Activated CD4-positive, CD25-positive, alpha-beta regulatory T cell treated with anti-CD3 and anti-CD28 coated beads, Interleukin-2, amount 50 U/mL, for 16 hours (primary cell): Measurements from ENCODE around the gene COL18A1.

ENCODE experiments used
- DNase-seq: peaks from one replicate; pipeline ENCODE4 v3.0.0-alpha.2; 2020; ENCODE audit warnings: low read depth, low spot score

The COL18A1 gene

DNA sequence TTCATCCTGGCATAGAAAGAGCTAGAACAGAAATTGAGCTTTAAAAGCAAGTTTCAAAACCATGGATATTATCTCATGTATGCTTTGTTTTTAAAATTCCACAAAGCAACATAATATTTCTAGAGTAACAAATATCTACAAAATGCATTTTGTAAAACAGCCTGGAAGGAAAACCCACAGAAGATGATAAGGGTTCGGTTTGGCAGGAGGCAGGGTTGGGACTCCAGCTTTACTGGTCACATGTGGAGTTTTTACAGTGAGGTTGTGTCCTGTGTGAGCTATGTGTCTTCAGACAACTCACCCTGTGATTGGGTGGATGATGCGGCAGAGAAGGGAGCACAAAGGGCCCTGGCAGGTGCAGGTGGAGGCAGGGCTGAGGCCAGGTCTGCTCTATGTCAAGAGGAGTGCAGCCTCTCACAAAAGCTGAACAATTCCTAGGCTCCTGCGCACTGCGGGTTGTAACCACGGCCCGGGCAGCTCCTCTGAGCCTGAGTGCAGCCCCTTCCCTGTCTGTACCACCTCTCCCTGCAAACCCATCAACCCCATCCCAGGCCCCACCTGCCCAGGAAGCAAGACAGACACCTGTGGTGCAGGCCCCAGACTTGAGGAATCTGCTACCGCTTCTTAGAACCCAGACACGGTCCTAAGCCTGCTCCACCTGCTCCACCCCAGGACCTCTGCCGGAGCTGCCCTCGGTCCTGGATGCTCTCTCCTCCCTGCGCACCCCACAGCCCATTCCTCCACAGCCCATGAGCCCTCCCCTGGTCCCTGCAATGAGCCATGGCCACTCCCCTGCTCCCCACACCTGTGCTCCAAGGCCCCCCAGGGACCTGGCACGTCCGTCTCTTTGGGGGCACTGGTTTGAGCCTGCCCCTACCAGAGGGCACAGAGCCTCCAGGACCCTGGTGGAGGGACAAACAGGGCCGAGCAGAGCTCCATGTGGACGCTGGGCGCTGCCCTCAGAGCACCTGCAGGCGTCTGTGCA lies 2.8 kb upstream of the COL18A1 start:
- DNase-seq, result no peak

DNA sequence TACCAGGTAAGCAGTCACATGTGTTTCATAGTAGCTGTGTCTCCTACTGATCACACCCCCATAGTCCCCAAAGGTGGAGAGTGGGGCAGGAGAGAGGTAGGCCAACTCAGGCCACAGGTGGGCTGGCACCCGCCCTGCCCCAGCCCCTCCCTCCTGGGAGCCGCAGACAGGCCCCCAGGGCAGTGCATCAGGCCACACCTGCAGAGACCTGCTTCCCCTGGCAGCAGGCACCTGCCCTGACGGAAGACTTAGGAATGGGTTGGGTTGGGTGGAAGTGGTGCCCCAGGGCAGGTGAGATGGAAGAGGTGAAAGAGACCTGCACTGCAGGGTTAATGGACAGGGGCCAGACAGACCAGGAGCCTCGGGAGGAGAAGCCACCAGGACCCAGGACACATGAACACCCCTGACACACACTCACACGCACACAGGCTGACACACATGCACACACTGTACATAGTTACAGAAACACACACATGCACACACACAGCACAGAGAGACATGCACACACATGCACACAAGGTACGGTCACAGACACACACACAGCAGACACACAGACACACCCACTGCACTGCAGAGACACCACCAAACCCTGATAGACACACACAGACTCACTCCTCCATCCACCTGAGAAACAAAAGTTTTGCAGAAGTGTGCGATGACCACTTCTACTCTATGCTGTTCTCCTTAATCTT lies 1.7 kb upstream of the COL18A1 start:
- no peak for DNase-seq

DNA sequence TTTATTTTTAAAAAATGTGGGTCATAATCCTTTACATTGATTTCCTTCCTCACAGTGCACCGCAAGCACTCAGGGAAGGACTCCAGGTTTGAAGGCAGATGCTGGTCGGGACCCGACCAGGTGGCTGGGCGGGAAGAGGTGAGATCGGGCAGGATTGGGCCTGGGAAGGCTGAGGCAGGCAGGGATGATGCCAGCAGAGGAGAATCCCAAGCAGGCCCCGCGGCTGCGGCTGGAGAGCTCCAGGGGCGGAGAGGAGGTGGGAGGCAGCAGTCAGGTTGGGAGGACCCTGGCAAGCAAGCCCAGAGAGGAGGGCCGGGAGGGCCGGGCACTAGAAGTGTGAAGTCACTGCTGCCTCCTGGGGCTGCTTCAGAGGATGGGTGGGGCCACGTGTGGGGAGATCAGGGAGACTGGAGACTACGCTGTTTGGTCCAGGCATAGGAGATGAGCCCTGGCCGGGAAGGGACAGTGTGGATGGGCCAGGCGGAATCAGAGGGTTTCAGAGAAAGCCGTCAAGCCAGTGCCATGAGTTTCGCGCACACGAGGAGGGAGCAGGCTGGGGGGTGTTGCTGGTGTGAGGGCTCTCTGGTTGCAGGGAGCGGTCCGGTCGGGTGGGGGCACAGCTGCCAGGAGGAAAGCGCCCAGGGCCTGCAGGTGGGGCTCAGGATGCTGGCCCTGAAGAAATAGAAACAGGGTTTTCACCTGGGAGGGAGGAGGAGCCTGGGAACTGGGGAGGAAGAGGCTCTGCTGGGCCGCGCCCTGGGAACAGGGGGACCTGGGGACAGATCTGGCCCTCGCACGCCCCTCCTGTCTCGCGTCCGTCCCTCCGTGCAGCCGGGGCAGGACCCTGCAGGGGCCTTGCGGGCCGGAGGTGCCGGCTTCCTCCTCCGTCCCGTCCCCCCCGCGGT lies 888 bp upstream of the COL18A1 start:
- no peak for DNase-seq

DNA sequence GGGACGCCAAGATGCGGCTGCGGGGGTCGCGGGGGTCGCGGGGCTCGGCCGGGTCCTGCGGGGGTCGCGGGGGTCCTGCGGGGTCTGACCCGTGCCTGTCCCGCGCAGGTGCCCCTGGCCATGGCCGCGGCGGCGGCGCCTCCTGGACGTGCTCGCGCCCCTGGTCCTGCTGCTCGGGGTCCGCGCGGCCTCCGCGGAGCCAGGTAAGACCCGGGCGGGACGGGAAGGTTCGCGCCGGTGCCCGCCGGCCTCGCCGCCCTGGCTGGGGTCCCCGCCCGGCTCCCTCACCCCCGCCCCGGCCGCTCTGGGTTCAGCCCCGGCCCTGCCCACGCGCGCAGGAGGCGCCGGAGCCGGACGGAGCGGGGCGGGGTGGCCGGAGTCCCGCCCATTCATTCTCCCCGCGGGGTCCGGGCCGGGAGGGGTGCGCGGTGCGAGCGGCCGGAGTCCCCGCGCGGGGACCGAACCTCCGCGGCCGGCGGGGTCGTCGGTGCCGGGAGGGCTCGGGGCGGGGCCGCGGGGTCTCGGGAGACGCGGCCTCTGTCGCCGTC lies 380 bp downstream of the COL18A1 start:
- DNase-seq, result no peak

DNA sequence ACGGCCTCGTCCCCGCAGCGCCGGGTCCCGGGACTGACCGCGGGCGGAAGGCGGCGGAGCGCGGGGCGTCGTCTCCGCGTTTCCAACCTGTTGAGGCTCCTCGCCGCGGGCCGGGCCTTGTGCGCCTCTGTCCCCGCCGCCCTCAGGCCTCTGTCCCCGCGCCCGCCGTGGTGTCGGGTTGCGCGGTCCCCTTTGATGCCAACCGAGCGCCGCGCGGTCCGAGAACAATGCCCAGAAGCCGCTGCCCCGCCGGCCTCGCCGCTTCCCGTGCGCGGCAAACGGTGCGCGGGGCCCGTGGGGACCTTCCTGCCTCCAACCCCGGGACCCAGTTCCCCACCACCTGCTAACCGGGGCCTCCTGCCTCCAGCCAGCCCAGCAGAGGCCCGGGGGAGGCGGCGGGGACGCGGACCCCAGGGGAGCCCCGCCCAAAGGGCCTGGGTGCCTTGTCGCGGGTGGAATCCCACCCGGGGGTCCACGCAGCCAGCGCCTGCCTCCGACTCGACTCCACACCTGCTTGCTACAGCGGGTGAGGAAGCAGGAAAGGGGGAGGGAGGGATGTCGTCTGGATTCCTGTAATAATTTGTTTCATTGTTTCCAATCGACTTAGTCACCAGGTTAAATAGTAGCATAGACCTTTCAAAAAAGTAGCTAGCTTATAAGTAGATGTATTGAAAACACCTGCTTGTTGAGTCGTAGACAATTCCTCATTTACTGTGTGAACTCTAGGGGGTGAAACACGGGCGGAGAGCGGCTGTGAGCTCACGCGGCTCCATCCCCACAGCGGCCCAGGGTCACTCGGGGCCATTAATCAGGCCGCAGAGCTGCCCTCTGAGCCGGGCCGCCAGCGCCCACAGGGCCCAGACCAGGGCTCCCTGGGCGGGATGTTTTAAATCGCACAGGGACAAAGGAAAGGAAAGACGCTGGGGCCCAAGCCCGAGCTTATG lies 1.1 kb downstream of the COL18A1 start:
- DNase-seq, result no peak

DNA sequence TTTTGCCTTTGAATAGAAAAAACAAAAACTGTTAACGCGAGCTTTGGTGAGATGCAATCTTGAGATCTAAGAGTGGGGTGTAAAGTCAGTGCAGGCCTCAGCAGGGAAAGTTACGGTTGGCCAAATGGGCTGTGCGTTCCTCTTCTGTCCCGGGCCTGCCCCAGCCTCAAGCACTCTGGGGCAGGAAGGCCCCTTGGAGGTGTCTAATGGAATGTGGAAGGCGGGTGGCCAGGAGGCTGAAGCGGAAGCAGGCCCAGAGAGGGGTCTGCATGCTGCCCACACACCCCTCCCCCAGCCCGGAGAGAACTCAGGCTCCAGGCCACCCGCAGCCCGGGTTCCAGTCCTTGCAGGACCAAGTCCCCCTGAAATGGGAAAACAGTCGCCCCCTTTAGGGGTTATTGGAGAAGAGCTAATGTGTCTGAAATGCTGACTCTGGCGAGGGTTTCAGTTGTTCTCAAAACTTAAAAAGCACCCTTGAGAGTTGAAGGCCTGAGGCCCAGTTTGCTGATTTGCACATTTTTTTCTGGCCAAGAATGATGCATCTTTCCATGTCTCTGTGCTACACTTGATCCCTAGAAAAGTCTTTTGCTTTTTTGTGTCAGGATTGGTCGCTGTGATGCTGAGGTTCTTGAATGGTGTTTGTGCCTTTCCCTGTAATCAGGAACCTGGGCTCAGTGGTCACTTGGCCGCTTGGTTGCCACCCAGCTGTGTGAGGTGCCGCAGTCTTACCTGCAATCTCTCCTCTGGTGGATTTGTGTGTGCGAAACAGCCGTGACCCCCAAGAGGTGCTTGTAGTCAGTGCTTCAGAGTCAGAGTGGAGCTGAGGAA lies 2.0 kb downstream of the COL18A1 start:
- DNase-seq, result no peak

DNA sequence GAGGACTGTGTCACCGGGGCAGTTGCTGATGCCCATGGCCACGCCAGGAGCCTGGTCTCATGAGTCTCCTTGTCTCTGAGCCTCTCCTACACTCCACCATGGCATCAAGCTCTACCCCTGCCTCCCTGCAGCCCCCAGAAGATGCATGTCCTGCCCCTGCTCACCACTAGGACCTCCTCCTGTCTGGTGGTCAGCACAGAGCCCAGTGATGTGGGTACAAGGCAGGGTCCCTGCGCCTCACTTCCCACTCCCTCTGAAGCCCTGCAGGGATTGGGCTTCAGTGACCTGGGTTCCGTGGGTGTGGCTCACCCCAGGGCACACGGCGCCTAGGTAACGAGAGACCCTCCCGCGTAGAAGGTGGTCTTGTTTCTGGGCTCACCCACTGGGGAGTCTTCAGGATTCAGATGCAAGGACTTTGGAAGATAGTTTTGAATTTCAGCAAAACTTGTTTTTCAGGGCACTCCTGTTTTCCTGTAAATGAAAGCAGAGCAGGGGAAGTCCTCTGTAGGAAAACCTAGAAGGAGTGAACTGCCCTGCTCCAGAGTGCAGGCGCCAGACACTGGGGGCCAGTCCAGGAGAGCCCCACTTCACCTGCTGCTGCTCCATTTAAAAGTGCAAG lies 2.8 kb downstream of the COL18A1 start:
- no peak for DNase-seq

DNA sequence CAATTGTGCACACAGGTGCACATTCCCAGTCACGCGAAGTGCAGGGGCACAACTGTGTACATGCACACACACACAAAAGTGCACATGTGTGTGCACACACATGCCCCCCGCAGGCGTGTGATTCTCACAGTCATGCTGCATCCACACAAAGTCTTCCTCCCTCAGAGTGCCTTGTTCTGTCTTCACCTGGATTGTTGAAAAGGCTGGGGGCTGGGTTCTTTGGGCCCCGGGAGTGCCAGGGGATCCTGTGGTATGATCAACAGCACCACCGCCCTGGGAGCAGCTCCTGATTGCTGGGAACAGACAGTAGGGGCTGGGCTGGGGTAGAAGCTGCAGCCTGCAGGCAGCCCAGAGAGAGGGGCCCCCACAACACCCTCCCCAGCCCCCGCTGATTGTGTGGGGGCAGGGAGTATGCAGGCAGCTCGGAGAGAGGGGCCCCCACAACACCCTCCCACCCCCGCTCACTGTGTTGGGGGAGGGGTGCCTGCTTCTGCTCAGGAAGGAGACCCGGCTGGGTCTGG lies 3.4 kb downstream of the COL18A1 start:
- no peak for DNase-seq

DNA sequence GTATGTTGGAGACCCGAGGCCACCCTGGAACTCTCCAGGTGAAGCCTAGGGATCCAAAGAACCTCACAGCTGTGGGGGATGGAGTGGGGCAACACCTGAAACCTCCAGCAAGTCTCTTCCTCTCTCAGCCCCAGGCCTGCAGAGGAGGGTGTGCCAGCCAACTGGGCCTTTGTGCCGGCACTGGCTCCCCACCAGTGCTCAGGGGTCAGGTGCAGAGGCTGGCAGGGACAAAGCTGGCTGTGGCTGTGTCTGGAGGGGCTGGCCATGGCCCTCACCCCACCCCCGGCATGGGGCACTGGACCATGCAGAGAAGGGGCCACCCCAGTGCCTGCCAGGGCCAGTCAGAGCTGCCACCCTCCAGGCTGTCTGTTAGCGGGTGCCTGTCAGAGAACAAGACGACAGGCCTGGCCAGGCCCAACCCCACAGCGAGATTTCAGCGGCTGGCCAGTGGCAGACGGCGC lies 3.9 kb downstream of the COL18A1 start:
- no peak for DNase-seq

DNA sequence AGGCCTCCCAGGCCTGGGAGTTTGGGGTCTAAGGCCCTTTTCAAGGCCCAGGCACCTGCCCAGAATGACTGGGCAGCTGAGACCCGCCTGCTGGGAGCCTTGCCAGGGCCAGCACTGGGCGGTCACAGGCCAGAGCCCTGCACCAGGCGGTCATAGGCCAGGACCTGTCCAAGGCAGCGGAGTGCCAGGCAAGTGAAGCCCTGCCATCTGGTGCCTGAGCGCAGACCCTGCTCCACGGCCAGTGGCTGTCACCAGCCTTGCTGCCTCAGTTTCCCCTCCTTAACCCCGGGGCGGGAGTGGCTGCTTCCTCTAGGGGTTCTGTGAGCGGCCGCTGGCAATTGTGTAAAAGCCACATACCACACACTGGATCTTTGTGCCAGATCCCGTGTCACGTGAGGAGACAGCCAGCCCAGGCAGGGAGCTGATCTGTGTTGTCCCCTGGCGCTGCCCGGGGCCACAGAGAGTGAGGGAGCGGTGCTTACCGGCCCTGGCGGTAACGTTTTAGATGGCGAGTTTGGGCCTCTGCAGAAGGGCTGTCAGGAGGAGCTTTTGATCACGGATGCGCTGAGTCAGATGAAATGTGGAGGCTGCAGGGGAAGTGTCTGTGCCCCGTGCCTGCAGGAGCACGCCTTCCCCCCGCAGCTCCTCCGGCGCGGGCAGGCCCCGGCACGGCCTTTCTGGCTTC lies 4.6 kb downstream of the COL18A1 start:
- DNase-seq, result no peak

DNA sequence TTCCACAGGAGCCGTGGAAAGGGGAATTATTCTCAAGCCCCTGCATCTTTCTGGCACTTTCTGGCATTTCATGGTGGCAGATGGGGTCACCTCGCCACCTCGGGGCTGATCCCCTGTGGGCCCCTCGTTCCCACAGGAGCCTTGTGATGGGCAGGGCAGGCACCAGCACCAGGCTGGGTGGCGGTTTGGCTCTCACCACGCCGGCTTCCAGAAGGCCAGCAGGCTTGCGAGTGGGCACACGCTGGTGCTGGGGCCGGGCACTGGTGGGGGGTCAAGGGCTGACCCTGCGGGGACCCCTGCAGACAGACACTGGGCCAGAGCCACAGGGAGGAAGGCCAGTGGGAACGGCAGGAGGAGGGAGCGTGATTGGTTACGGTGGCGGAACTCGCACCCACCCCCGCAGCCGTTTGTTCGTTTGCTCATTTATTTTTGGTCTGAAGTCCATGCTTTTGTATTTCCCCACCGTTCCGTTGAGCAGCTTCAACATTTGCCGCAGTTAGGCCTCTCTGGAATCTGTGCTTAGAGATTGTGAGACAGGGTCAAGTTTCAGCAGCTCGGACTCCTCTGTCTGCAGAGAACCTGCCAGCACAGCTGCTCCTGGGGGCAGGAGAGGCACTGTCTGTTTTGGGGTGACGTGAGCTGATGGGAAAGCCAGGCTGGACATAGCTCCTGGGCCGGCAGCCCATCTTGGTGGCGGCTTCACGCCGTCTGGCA lies 5.3 kb downstream of the COL18A1 start:
- no peak for DNase-seq

DNA sequence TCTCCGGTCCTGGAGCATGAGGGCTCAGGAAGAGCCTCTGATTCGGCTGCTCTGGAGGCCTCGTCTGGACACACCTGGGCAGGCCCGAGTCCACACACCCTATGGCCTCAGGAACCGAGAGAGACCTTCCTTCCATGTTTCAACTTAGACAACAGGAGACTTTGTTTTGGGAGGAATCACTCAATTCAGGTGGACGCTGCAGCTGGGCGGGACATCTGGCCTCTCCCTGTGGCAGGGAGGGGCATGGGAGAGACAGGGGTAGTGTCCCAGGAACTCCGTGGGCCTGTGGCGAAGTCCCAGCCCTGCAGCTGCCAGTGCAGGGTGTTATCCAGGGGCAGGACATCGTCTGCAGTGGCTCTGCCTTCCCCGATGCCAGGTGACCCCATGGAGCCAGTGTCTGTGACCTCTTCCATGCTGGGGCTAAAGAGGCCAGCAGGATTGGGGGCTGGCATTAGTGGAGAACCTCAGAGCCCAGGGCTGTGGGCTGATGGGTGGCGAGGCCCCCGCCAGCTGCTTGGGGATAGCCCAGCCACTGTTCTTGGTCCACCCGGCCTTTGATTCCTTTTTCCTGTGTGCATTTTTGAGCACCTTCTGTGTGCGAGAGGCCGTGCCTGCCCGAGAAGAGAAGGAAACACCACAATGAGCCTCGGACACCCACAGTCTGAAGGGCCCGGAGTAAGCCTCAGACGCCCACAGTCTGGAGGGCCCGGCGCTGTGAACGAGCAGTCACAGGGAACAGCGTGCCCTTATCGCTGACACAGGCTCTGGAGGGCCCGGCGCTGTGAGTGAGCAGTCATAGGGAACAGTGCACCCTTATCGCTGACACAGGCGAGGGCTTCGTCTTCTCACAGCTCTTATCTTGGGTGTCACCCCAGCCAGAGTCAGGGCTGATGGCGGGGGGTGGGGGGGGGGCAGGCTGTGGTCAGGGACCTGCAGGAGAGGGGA lies 6.2 kb downstream of the COL18A1 start:
- no peak for DNase-seq

DNA sequence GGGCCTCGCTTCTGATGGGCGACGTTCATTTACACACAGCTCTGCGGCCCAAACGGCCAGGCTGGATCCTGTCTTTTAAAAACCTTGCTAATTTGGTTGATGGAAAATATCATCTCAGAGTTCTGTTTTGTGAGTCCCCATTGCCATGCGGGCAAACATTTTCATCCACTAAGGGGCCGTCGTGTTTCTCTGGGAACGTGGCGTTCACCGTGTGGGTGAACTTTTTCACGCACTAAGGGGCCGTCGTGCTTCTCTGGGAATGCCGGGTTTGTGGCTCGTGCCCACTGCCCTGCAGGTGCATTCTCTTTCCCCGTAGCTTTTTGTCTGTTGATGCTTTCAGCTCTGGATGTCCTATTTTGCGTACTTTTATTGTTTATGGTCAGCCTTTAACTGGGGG lies 6.8 kb downstream of the COL18A1 start:
- no peak for DNase-seq

DNA sequence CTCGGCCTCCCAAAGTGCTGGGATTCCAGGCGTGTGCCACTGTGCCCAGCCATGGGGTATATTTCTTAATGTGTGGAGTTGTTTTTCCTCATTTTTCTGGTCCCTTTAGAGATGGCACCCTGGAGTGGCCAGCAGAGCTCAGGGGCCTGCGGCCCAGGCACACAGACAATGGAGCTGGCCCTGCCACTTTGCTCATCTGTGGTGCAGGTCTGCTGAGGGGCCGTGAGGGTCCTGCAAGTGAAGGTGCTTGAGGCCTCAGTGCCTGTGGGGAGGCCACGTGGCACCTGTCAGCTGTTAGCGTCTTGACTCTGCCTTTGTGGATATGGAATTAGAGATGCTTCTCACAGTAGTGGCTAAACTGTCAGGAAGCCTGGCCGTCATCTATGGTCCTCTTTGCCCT lies 7.5 kb downstream of the COL18A1 start:
- no peak for DNase-seq

DNA sequence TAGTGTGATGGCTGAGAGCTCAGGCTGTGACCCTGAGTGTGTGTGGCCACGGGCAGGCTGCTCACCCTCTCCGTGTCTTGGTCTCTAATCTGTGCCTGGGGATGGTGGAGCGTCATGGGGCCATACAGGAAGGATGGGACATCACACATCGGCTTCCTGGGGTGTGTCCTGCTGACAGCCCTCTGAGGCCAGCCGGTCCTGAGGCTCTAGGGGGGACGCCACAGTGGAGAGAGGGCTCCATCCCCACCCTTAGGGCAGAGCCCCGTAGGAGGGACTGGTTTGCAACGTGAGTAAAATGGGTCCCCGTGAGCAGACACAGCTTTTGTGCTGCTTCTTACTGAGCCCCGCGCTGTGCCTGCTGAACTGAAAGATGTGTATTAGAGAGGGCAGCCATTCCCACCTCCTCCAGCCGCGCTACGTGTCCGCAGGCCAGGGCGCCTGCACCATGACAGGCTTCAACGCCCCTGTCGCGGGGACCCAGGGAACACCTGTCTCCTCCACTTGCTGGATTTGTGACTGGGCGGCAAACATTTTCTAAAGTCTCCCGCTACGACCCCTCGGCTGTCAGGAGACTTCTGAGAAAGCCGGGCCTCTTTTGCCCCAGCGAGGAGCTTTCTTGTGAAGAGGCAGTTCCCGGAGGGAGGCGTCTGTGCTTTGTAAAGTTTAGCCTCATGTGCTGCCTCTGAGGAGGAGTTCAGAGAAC lies 8.1 kb downstream of the COL18A1 start:
- no peak for DNase-seq

DNA sequence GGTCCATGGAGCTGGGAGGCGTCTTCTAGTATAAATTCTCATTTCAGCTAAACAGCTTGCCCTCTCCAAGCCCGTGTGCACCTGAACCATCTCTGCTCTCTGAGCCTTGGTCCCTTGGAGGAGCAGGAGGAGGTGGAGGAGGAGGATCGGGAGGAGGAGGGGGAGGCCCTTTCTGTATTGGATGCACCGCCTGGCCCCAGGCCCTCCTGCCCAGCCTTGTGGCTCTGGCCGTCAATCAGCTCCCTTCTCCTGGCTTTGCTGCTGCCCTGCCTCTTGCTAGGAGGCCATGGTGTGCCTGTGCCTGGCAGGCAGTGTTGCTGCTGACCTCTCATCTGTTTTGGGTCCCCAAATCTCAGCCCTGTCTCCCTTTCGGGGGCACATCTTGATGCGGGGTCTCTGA lies 9.0 kb downstream of the COL18A1 start:
- DNase-seq, result no peak
